H1 (cell line): Measurements from ENCODE around the gene ZFP57.
A peak's percentile ranks its signal among the peaks of the same experiment; 100 is the strongest.

Experiments
- BCL11A ChIP-seq, 2 experiments: IDR thresholded peaks; one replicate each; pipeline ENCODE4 v1.6.1; 2011; ENCODE audit warnings: low read depth in 2 of 2, low read length in 2 of 2, mild to moderate bottlenecking in 2 of 2
- CHD1 ChIP-seq: IDR thresholded peaks from 2 replicates; pipeline ENCODE4 v1.6.1; 2012; ENCODE audit warnings: low read depth, low read length, improper control_type of control experiment
- CTCF ChIP-seq, 3 experiments: IDR thresholded peaks; 1 replicate in 2 of 3; 2 replicates in 1 of 3; pipeline versions ENCODE4 v1.5.1 to v1.6.1; 2011; ENCODE audit warnings: low read length in 3 of 3, mild to moderate bottlenecking in 3 of 3, inconsistent platforms in 2 of 3, low read depth in 1 of 3, moderate library complexity in 1 of 3; ENCODE audit not compliant: insufficient read depth in 1 of 3; ENCODE audit errors: control extremely low read depth in 1 of 3
- EP300 ChIP-seq, 2 experiments: IDR thresholded peaks; 1 replicate in 1 of 2; 2 replicates in 1 of 2; pipeline ENCODE4 v1.6.1; 2011 to 2012; ENCODE audit warnings: low read depth in 2 of 2, low read length in 2 of 2, mild to moderate bottlenecking in 2 of 2, borderline replicate concordance in 1 of 2, inconsistent platforms in 1 of 2, moderate library complexity in 1 of 2
- EZH2 ChIP-seq: fragments of 200-600 bp; sonication (generic); IDR thresholded peaks from 2 replicates; pipeline ENCODE4 v1.7.1; 2012; ENCODE audit warnings: low read depth, mild to moderate bottlenecking, moderate library complexity, low read length, inconsistent platforms; ENCODE audit not compliant: severe bottlenecking
- POLR2A ChIP-seq, 2 experiments: IDR thresholded peaks; 1 replicate in 1 of 2; 2 replicates in 1 of 2; pipeline ENCODE4 v1.6.1; 2011; ENCODE audit warnings: low read depth in 2 of 2, low read length in 2 of 2, mild to moderate bottlenecking in 2 of 2; ENCODE audit errors: control extremely low read depth in 1 of 2
- POLR2AphosphoS5 ChIP-seq: IDR thresholded peaks from 2 replicates; pipeline ENCODE4 v1.6.1; 2011; ENCODE audit warnings: low read depth, low read length
- TF ChIP-seq, protein P1 (sequence below): IDR thresholded peaks from 2 replicates; pipeline ENCODE4 v1.6.1; 2012; ENCODE audit warnings: inconsistent platforms

DNA sequence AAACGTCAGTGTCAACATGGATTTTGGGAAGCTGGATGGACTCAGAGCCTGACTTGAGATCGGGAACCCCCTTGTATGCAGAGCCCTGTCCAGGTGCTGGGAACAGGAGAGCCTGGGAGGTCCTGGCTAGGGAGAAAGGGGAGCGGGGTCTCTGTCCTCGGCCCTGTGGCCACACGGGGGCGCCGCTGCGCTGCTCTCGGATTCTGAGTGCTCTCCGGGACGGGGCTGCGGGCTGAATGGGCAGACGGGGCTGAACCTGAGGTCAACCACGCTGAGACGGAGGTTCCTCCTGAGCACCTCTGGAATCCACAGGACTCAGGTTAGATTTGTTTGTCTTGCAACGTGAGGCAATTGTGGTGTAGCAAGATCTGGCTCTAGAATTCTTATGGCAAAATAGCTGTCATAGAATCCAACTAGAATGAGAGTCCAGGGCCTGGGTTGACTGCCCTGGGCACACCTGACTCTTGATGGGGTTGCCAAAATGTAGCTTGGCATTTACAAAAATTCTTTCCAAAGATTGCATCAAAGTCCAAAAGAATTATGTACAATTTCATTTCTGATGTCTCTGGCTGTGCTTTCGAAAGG lies 21.7 kb upstream of the ZFP57 start:
- TF ChIP-seq CTCF (IDR thresholded peaks at IDR 0.05; ENCODE audit: control extremely low read depth in 1 of 3, insufficient read depth in 1 of 3, low read depth in 1 of 3, low read length in 3 of 3) (peak; percentile 88 to 95 (median 91)), POLR2A (IDR thresholded peaks at IDR 0.05; ENCODE audit: control extremely low read depth in 1 of 2, low read depth in 2 of 2, low read length in 2 of 2) (no peak), EZH2 (no peak), BCL11A (IDR thresholded peaks at IDR 0.05; ENCODE audit: low read depth in 2 of 2, low read length in 2 of 2) (no peak), EP300 (IDR thresholded peaks at IDR 0.05; ENCODE audit: borderline replicate concordance in 1 of 2, low read depth in 2 of 2, low read length in 2 of 2) (no peak), CHD1 (no peak), POLR2AphosphoS5 (no peak)
- TF ChIP-seq, protein P1, sequence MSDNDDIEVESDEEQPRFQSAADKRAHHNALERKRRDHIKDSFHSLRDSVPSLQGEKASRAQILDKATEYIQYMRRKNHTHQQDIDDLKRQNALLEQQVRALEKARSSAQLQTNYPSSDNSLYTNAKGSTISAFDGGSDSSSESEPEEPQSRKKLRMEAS, result no peak
